HG02852 (cell line): ENCODE data around the gene PDE8A.

Experiments
- ATAC-seq: cut with Tn5 transposase; IDR thresholded peaks from one replicate; pipeline ENCODE4 v1.9.1; 2021; ENCODE audit warnings: mild to moderate bottlenecking, moderate library complexity; ENCODE audit not compliant: unreplicated experiment

Gene PDE8A

DNA sequence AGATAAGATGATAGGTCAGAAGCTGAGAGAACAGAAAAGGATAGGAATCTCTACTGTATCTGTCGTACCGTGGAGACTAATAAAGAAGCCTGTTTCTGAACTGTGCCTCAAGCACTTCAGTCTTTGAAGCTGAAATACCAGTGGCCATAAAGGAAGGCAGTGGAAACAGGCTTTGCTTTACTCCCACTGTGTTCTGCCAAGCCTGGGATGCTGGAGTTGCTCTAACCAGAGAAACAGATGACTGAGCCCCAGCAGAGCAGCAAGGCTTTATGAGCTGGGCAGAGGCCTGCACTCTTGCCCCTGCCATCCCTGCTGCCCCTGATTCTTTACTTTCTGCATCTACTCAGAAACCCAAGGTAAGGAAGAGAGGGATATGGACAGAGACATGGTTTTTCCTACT is 89.4 kb downstream of the PDE8A start:
- ATAC-seq, result no peak

DNA sequence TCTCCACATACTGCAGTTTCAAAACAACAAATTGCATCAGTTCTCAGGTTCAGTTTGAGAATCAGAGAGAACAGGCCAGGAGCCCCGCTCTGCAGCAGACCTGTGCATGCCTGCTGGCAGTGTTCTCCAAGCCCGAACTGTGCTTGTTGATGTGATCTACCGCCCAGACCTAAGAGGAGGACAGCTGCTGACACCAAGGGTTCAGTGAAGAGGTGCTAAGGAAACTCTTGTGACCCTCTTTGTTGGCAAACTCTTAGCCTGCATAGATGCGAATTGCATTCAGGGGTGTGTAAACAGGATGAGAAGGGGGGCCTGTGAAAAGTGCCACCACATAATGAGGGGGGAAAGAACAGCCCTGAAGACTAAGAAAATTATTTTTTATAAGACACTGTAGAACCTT is 89.8 kb downstream of the PDE8A start:
- no peak for ATAC-seq

DNA sequence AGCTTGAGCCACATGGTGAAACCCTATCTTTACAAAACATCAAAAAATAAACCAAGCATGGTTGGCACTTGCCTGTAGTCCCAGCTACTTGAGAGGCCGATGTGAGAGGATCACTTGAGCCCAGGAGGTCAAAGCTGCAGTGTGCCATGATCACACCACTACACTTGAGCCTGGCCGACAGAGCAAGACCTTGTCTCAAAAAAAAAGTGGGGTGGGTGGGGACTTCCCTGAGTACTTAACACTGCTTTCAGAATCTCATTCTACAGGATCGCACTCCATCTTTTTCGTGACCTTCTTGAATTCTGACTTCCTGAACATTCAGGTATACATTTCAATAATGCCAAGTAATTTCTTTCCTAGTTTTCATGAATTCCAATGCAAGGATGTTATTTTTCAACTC is 91.3 kb downstream of the PDE8A start:
- ATAC-seq, result no peak

DNA sequence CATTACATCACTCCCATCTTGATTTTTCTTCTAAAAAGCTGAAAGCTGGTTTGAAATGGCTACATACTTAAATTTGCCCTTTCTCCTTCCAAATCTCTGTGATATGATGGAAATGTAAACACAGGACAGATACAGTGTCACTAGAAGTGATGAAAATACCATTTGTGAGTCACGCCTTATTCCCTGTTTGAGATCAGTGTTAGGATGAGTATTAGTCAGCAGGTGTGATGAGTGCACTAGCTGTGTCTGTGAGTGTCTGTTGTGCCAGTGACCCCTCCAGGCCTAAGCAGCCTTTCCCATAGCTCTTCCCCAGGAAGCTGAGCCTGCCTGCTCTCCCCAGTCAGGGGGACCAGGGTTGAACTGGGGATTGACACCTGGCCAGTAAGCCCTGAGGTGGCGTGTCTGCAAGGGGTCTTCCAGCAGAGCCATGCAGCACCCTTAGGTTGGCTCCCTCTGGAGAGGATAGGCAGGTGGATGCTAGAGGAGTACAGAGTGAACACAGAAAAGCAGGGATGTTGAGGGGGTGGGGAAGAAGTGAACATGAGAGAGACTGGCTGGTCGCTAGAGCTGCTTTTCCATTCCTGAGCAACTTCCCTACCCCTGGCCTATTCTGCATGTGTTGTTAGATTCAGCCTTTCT is 92.0 kb downstream of the PDE8A start:
- peak; percentile 87 for ATAC-seq

DNA sequence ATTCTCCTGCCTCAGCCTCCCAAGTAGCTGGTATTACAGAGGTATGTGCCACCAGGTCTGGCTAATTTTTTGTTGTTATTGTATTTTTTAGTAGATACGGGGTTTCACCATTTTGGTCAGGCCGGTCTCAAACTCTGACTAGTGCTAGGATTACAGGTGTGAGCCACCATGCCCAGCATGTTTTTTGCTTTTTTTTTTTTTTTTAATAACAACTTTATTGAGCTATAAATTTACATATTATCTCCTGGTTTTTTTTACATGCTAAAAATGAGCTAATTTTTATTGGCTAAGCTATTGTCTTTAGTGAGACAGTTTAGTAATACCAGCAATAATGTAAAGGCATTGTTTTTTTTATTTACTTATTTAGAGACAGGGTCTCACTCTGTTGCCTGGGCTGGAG is 105.2 kb downstream of the PDE8A start:
- ATAC-seq, result no peak

DNA sequence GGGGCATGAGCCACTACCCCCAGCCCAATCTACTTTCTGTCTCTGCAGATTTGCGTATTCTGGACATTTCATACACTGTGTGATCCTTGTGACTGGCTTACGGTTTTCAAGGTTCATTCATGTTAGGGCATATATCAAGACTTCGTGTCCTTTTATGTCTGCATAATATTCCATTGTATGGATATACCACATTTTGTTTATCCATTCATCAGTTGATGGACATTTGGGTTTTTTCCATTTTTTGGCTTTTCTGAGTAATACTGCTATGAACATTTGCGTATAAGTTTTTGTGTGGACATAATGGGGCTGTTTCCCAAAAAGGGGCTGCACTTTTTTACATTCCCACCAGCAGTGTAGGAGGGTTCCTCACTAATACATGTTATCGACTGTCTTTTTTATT is 106.6 kb downstream of the PDE8A start:
- ATAC-seq, result no peak

DNA sequence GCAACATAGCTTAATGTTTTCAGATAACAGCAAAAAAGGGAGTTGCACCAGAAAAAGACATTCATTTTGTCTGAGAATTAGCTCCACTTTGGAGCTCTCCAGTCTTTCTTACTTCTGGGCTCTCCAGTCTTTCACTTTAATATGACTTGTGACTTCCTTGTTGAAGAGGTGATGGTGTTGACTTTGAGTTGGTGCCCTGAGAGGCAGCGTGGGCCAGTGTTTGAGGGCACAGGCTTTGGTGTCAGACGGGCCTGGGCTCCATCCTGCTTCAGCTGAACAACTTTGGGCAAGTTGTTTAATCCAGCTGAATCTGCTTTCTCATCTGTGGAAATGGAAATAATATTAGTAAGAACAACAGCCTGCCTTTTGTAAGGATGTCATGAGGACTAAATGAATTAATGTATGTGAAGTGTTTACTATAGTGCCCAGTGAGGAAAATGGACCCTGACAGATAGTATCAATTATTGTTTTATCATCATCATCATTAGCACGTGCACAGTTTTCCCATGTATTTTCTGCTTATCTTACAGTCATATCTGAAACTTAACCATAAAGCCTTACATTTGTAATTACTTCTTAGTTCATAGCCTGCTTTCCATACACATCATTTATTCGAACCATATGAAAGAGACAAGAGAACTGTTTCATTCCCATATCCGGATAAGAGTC is 108.4 kb downstream of the PDE8A start:
- no peak for ATAC-seq

DNA sequence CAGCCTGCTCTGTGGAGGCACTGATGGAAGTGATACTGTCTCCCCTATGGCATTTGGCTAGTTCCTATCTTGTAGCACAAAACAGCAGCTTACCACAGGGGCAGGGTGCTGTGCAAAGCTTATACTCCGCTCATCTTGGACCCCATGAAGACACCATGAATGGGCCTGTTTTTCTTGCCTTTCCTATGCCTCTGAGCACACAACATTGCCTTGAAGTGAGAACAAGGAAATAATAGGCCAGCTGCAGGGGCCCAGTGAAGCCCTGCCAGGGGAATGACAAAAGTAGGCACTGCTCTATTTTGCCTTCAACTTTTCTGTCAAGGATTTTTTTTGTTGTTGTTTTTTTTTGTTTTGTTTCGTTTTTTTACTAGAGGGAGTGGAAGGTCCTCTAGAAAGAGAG is 110.3 kb downstream of the PDE8A start:
- ATAC-seq, result no peak

DNA sequence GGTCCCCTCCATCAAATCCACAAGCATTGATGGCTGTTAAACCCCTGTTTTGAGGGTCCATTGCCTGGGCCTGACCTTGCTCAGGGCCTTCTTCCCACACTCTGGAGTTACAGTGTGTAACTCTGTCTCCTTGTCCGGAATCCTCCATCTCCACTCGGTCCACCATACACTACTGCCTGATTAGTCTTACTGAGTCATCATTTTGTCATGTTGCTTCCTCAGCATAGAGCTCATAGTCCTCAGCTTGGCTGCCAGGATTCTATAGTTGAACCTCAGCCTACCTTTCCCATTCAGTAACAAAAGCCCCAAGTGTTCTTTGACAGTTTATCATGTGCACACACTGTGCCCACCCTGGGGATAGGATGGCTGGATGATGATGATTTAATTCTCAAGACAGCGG is 113.0 kb downstream of the PDE8A start:
- no peak for ATAC-seq

DNA sequence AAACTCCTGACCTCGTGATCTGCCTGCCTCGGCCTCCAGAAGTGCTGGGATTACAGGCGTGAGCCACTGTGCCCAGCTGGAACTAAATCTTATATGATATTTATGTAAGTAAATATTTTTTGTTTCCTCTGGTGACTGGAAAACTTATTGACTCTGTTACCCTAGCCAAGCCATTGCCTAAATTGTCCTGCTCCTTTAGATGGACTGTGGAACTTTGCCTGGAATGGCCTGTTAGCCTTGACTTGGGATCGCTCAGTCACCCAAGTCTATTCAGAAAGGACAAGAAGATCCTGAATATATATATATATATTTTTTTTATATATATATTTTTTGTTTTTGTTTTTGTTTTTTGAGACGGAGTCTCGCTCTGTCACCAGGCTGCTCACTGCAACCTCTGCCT is 113.9 kb downstream of the PDE8A start:
- no peak for ATAC-seq

DNA sequence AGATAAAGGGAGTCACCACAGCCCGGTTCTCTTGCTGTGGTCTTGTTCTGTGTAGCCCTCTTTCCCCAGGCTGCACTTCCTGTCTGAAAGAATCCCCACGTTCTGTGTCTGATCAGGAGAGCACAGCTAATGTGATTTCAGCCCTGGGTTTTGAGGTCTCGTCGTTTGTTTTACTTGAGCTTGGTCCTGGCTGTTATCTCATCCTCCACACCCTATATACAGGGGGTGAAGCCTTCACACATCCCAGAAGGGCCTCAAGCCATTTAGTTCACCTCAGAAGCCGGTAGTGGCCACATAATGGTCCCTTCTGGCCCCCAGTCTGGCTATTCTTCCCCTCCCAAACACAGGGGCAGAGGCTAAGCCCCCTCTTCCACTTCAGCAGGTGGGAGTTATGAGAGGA is 115.6 kb downstream of the PDE8A start:
- no peak for ATAC-seq

DNA sequence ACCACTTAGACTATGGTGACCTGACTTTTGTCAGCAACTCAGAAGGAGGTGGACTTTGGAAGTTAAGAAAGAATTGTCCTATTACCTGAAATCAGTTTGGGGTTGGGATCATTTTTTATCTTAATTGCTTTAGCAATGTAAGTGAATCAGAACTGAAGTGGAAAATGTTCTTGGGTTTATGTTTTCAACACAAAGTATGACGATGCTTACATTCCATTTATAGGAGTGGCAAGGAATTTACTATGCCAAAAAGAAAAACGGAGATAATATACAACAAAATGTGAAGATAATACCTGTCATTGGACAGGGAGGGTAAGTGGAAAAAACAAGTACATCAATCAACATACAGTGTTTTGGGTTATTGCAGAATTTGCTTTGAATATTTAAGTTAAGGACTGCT is 116.1 kb downstream of the PDE8A start:
- ATAC-seq, result no peak

DNA sequence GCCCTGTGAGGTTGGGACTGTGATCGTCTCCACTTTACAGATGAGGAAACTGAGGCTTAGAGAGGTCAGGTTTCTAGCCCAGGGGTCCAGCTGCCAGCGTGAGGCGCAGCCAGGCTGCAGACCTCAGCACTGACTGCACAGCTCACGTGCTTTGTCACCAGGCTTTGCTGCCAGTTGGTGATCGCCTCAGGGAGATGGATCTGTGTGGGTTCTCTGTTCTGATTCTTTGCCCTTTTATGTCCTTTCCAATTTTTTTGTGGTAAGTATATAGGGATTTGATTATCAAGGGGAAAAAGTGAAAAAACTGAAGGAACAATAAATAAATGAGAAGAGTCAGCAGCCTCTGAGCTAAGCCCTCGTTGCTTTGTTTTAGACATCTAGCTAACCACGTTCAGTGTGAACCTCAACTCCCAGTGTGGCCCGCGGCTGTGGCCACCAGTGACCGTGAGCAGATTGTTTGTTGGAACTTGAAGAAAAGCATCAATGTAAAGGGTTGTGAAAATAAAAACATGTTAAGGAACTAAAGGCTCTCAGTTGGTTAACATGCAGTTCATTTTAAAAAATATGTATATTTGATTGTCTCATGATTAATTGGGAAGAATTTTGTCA is 117.6 kb downstream of the PDE8A start:
- ATAC-seq, result no peak

DNA sequence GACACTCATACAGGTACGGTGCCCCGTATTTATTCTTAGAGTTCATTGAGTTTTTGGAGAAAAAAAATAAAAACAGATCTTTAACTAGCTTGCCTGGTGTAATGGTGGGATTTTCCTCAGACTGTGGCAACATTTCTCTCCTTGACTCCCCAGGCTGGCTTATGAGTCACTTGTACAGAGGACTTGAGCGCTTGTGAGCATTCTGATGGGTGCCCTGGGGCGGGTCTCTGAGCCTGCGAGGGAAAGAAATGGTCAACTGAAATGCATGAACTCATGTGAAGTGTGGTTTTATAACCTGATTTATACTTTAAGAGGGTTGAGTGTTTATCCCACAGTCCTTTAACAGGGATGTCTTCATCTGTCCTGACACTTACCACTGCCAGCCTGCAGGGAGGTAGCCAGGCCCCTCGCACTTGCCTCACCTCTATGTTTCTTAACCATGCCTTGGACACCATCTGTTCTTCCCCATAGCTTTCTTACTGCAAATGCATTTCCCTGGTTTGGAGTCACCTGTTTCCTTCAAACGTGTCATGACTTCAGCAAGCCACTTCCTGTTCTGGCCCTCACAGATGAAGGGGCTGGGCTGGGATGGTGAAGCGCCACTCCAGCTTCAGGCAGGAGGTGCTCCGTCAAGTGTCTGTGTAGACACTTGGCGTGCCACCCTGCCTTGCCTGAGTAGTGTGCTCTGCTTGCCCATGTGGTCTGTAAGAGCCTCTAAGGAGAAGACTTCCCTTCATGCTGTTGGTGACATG is 118.7 kb downstream of the PDE8A start:
- ATAC-seq, result no peak

DNA sequence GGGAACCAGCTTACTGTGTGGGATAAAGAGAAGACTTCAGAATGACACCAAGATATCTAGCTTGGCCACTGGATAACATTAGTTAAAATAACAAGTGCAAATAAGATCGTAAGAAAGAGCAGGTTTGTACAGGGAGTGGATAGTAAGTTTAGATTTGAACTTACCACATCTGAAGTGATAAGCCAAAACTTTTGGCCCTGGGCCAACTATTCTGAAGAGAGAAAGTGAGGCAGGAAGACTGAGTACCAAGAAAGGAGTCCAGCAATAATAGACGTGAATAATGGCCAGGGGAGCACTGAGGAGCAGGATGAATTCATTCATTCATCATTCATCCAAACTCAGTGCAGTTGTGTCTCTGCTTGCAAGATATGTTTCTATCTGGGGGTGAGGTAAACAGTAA is 122.9 kb downstream of the PDE8A start:
- ATAC-seq, result no peak

DNA sequence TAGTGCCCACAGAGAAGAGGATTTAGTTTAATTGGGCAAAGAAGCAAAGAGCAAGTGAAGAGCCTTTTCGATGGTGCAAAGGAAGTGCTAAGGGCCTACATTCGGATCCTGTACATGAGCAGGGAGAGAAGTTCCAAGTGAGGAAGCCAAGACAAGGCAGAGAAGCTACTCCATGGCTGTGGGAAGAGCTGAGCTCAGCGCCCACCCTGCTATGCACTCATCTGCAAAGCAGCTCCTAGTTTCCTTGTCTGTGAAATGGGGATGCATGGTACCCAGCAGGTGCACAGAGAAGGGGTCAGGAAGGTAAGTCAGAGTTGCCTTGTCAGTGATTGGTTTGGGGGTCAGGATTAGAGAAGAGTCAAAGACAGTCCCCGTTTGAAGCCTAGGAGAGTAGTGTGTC is 126.5 kb downstream of the PDE8A start:
- ATAC-seq, result no peak

DNA sequence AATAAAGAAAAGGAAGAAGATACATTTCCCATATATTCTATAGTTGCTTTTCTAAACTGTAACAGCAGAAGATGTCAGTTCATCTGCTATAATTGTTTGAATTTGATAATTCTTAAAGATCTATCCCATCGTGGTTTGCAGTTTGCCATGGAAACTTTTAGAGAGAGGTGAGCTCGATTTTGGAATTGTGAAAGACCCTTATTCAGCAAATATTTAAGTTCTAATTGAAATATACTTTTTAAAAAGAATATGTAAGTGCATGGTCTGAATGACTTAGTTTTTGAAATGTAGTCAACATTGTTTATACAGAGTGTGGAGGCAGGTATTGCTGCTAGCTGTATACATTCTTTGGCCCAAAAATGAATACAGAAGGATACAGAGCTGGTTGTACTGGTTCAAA is 127.7 kb downstream of the PDE8A start:
- no peak for ATAC-seq

DNA sequence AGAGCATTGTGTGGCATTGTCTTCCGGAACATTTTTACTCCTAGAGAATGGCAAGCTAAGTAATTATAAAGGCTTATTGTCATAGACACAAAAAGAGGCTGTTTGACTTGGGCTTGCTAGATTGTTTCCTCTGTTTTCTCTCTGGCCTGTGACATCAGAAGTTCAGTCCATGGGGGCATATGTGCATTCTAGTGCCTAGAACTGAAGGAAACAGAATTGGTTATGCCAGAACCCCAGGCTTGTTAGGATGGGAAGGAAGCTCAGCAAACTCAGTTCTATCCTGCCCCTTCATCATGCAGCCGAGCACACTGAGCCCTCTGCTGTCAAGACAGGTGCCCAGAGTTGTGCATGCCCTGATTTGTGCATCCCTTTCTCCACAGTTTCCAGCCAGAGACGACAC is 131.3 kb downstream of the PDE8A start:
- no peak for ATAC-seq

DNA sequence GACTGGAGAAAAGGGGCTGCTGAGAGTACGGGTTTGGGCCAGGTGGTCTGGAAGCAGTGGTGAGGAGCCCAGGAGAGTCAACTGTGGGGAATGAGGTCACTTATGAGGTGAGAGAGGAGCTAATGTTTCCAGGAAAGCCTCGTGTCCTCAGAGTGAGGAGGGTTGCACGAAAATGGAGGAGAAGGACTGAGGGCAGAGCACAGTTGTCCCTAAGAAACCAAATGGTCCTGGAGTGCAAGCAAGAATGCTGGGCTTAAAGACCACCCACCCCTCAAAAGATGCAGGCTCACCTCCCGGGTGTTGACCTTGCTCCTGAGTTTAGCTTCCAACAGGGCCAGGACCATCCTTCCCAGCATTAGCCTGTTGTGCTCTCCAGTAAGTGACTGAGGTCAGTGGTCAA is 133.2 kb downstream of the PDE8A start:
- no peak for ATAC-seq

DNA sequence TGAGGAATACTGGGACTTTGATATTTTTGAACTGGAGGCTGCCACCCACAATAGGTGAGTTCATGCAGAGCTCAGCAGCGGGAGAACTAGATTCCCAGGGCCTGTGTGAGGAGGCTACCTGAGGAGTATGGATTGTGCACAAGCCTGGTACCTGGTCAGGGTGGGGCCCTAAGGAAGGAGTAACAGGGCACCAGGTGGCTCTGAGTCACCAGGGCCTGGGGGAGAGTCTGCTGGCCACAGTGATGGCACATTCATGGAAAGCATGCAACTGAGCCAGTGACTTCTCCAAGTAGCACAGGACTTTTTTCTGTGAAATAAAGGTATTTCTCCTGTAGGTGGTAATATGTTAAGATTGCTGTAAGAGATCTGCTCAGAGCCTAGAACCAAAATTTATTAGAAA is 134.4 kb downstream of the PDE8A start:
- ATAC-seq, result no peak

DNA sequence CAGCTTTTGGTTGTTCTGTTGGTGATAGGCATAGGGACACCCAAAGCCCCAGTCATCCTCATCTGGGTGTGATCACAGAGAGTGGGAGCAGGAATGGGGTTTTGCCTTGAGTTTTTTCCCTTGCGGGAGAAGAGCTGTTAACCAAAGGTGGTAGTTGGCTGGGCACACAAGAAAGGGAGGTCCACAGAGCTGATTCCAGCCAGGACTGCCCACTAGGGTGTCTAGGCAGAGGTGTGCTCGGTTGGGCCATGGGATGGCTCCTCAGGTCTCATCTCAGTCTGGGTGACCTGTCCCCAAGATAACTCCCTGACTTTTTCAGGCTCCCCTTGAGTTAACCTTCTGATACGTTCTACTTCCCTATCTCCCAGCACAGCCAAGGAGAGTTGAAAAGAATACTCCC is 134.8 kb downstream of the PDE8A start:
- ATAC-seq, result no peak
